ENCODE results near the gene AZI2.

GRCh38 chr3:28295898-28296490 lies 52.6 kb downstream of the AZI2 start:
- TF ChIP-seq ZNF560 (tag by site-specific recombination; IDR thresholded peaks at IDR 0.05; ENCODE audit: borderline replicate concordance) (no peak), ZBTB7A (tag by site-specific recombination; IDR thresholded peaks at IDR 0.05; ENCODE audit: low read depth) (no peak), GLI4 (tag by site-specific recombination; IDR thresholded peaks at IDR 0.05) (no peak), ZNF792 (tag by site-specific recombination; IDR thresholded peaks at IDR 0.05) (no peak), CTCF (tag by site-specific recombination; IDR thresholded peaks at IDR 0.05) (no peak), ZNF561 (tag by site-specific recombination; IDR thresholded peaks at IDR 0.05; ENCODE audit: borderline replicate concordance) (no peak), ZNF274 (IDR thresholded peaks at IDR 0.05; ENCODE audit: low read length) (no peak), ZNF274 (tag by site-specific recombination; IDR thresholded peaks at IDR 0.05; ENCODE audit: borderline replicate concordance) (no peak), ZNF518A (tag by site-specific recombination; conservative IDR thresholded peaks at IDR 0.05; ENCODE audit: low read depth) (no peak)
